Heart right ventricle (tissue), 16 donors: ENCODE measurements around the gene MAFG. TPM values are rescaled to one million over a fixed set of nuclear protein-coding genes. Genes with fewer than 3 reads are reported as not detected.

Experiments used
- ATAC-seq, 8 donors: fragments of 200-7000 bp; cut with Tn5 transposase; one replicate each; pipeline ENCODE4 v1.9.1; 2020; ENCODE audit warnings: mild to moderate bottlenecking in 8 of 8, moderate library complexity in 8 of 8, moderate number of reproducible peaks in 1 of 8
- DNase-seq, 2 donors: peaks; one replicate each; pipeline ENCODE4 v3.0.0-alpha.2; 2020
- H3K27ac ChIP-seq, 10 donors: fragments of 200-600 bp; sonication (generic) in 2 of 10; one replicate each; pipeline versions ENCODE4 v1.5.0 to v1.8.0; 2020 to 2022; ENCODE audit warnings: mild to moderate bottlenecking in 3 of 10
- H3K27me3 ChIP-seq, 7 donors: fragments of 200-600 bp; one replicate each; pipeline ENCODE4 v1.8.0; 2021 to 2022; ENCODE audit warnings: mild to moderate bottlenecking in 2 of 7
- H3K36me3 ChIP-seq, 9 donors: fragments of 200-600 bp; sonication (generic) in 1 of 9; one replicate each; pipeline versions ENCODE4 v1.5.0 to v1.8.0; 2020 to 2022; ENCODE audit warnings: mild to moderate bottlenecking in 2 of 9
- H3K4me1 ChIP-seq, 9 donors: fragments of 200-600 bp; sonication (generic) in 1 of 9; one replicate each; pipeline versions ENCODE4 v1.5.0 to v1.8.0; 2020 to 2022; ENCODE audit warnings: mild to moderate bottlenecking in 4 of 9
- H3K4me3 ChIP-seq, 10 donors: fragments of 200-600 bp; sonication (generic) in 2 of 10; one replicate each; pipeline versions ENCODE4 v1.5.0 to v1.8.0; 2020 to 2022; ENCODE audit warnings: mild to moderate bottlenecking in 7 of 10, moderate library complexity in 2 of 10
- H3K9me3 ChIP-seq, 11 donors: fragments of 200-600 bp in 10 of 11; sonication (generic) in 2 of 11; one replicate each; pipeline versions ENCODE4 v1.5.0 to v1.8.0; 2013 to 2022; ENCODE audit warnings: mild to moderate bottlenecking in 2 of 11, control low read depth in 1 of 11, moderate library complexity in 1 of 11
- WGBS, 2 donors: extraction: QIAGEN DNeasy Blood & Tissue Kit; methylation state at CpG; one replicate each; pipeline ENCODE4 v1.1.7; 2013; ENCODE audit warnings: inconsistent platforms in 1 of 2; 5-methylcytosine and 5-hydroxymethylcytosine counted together
- intact Hi-C, 10 donors: fragments of 100-400 bp; cut with DNase I; formaldehyde crosslinking; loops; one replicate each; pipeline versions ENCODE4 v1.11.1 to v1.14.2; 2022
- polyA plus RNA-seq, 2 donors: library from polyadenylated mRNA; stranded (reverse); fragments of 200-250 nt; gene quantifications; one replicate each; pipeline ENCODE4 v1.2.3, GENCODE V29; 2013
- total RNA-seq, 10 donors: library from RNA; stranded (reverse); fragmentation: NEBNext Ultra II Directional in 3 of 10; extraction: Animal tissue kit (Norgen Biotek cat#: 25700) in 3 of 10; gene quantifications; one replicate each; pipeline versions ENCODE4 v1.2.1 to v1.2.4, GENCODE V29; 2021 to 2023
- TF ChIP-seq, protein P1 (sequence below), 9 donors: fragments of 200-600 bp; sonication (generic) in 2 of 9; IDR thresholded peaks; one replicate each; pipeline versions ENCODE4 v1.5.0 to v1.8.0; 2021 to 2022; ENCODE audit warnings: antibody characterized with exemption in 9 of 9, mild to moderate bottlenecking in 5 of 9, moderate library complexity in 1 of 9
- donor health status: Arrhythmogenic right ventricular cardiomyopathy.
- donor health status: ischemic (EF 13 %, LVEDD 7.1; RV severe dilation, severe dysfunction).
- donor health status: healthy with polysubstance abuse.
- donor health status: DM: no; HTN: yes; CAD: no.
- donor health status: DM: no; HTN: no; CAD: no.
- donor health status: ischemic (EF 25% LVEDD 6.9; RV normal size, moderate dysfunction).
- donor health status: ischemic (EF 25% LVEDD 5.7; RV mildly dilated, moderate dysfunction).
- donor health status: healthy.
- donor health status: DM: yes; HTN: yes; CAD: no.
- donor health status: Ischemic cardiomyopathy.
- donor health status: ischemic (EF 35%, LVEDD 5.7; RV mildly dilated, moderate dysfunction).
- donor health status: nonischemic (EF 11% LVEDD 7.7; RV severe dilation, severe dysfunction).
- donor health status: DM: yes; HTN: yes; CAD: no.
- donor health status: PGD.
- donor health status: ischemic (EF 29% LVEDD 5.4; RV normal size, mild dysfunction).
- donor health status: nonischemic (EF 23%, LVEDD 6.1; RV moderate dilation, normal function).

The MAFG gene
- total and polyA plus RNA-seq, 12 donors, result 10.5 to 30.9 (median 15.7) TPM

GRCh38 chr17:81968850-81969812 is 41.6 kb upstream of the MAFG start:
- intact Hi-C loops, result loop anchor here in 3 of 10 donors (5.0 to 10.0 kb wide), 2 partner anchors 38 to 186 kb away; no protein-coding TSS in a partner anchor
- Histone ChIP-seq H3K27ac (no peak overlapping the region), H3K4me3 (no peak overlapping the region), H3K4me1 (peaks cover 3 to 28% (median 19%) of the 10 kb centered on the region in 9 donors), H3K36me3 (no peaks in the 10 kb centered on the region), H3K27me3 (peaks cover 0 to 69% (median 25%) of the 10 kb centered on the region in 7 donors), H3K9me3 (peaks cover 0 to 10% (median 0%) of the 10 kb centered on the region in 11 donors)
- TF ChIP-seq, protein P1, sequence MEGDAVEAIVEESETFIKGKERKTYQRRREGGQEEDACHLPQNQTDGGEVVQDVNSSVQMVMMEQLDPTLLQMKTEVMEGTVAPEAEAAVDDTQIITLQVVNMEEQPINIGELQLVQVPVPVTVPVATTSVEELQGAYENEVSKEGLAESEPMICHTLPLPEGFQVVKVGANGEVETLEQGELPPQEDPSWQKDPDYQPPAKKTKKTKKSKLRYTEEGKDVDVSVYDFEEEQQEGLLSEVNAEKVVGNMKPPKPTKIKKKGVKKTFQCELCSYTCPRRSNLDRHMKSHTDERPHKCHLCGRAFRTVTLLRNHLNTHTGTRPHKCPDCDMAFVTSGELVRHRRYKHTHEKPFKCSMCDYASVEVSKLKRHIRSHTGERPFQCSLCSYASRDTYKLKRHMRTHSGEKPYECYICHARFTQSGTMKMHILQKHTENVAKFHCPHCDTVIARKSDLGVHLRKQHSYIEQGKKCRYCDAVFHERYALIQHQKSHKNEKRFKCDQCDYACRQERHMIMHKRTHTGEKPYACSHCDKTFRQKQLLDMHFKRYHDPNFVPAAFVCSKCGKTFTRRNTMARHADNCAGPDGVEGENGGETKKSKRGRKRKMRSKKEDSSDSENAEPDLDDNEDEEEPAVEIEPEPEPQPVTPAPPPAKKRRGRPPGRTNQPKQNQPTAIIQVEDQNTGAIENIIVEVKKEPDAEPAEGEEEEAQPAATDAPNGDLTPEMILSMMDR (IDR thresholded peaks at IDR 0.05), result no peak
- ATAC-seq (no peak), DNase-seq (no peak)
- WGBS, 2 donors, result 89% methylated on average over 12 of the region's 12 CpGs

GRCh38 chr17:81968396-81968745 is 40.8 kb upstream of the MAFG start:
- intact Hi-C loops, result loop anchor here in 3 of 10 donors (5.0 to 10.0 kb wide), 2 partner anchors 39 to 186 kb away; no protein-coding TSS in a partner anchor
- ATAC-seq (no peak), DNase-seq (no peak)
- WGBS, 2 donors, result 79 to 82% methylated on average over 7 of the region's 7 CpGs
- TF ChIP-seq, protein P1 (IDR thresholded peaks at IDR 0.05), result no peak
- peaks cover 0 to 77% (median 32%) of the 10 kb centered on the region in 7 donors for H3K27me3 ChIP-seq
- peaks cover 0 to 4% (median 0%) of the 10 kb centered on the region in 11 donors for H3K9me3 ChIP-seq
- H3K27ac ChIP-seq, result no peak overlapping the region
- peak overlapping the region in 7 of 10 donors; percentile 3 to 29 (median 21) for H3K4me3 ChIP-seq
- peaks cover 3 to 28% (median 19%) of the 10 kb centered on the region in 9 donors for H3K4me1 ChIP-seq
- H3K36me3 ChIP-seq, result no peaks in the 10 kb centered on the region

DNA sequence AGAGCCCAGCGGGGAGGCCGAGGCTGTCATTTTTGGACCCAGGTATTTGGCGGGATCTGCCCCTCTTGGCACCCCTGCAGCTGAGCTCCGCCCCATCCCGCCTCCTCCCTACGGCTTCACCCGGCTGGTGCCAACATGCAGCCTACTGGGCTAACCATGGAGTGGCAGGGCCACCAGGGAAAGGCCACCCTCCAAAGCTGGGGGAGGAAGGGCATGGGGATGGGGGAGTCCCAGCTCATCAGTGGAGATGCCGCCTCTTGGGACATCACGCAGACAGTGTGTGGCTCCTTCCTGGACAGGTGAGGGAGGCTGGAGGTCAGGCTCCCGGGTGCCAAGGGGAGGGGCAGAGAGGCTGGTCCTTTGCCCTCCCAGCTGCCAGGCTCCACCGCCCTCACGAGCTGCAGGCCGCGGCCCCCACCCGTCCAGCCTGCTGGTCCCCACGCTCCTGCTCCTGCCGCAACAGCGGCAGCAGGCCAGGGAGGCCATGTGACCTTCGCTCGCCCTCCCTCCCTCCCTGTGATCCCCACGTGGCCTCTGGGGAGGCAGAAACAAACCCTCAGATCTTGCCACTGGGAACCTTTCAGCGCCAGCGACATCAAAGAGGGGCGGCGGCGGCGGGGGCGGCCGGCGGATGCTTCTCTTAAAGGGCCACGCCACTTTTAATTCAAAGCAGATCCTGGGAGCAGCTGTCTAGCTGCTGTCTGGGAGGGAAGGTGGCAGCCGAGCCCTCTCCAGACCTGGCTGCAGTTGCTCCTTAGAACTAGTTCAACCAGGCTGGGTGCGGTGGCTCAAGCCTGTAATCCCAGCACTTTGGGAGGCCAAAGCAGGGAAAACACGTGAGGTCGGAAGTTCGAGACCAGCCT is 40.2 kb upstream of the MAFG start:
- Histone ChIP-seq H3K4me1 (peaks cover 3 to 28% (median 19%) of the 10 kb centered on the region in 9 donors), H3K27me3 (peaks cover 0 to 83% (median 38%) of the 10 kb centered on the region in 7 donors), H3K9me3 (no peaks in the 10 kb centered on the region), H3K27ac (peak overlapping the region in 2 of 10 donors; percentile 36 to 46), H3K36me3 (no peaks in the 10 kb centered on the region), H3K4me3 (peak overlapping the region in 8 of 10 donors; percentile 3 to 29 (median 20))
- 12 to 15% methylated on average over 36 of the region's 36 CpGs for WGBS, 2 donors
- ATAC-seq (peak; percentile 84 to 95 (median 89)), DNase-seq (peak; percentile 79)
- TF ChIP-seq, protein P1 (IDR thresholded peaks at IDR 0.05), result no peak
- intact Hi-C loops, result loop anchor here in 4 of 10 donors (2.0 to 10.0 kb wide), 3 partner anchors 40 to 187 kb away; no protein-coding TSS in a partner anchor

- WGBS, 2 donors, result 28 to 32% methylated on average over 5 of the region's 5 CpGs
- Histone ChIP-seq H3K9me3 (no peaks in the 10 kb centered on the region), H3K27me3 (peaks cover 0 to 84% (median 44%) of the 10 kb centered on the region in 7 donors), H3K36me3 (no peaks in the 10 kb centered on the region), H3K4me1 (peaks cover 3 to 29% (median 19%) of the 10 kb centered on the region in 9 donors), H3K27ac (peak overlapping the region in 2 of 10 donors; percentile 36 to 46), H3K4me3 (no peak overlapping the region)
- intact Hi-C loops, result loop anchor here in 4 of 10 donors (2.0 to 10.0 kb wide), 3 partner anchors 40 to 188 kb away; no protein-coding TSS in a partner anchor
- no peak for DNase-seq
- TF ChIP-seq, protein P1 (IDR thresholded peaks at IDR 0.05), result no peak
- ATAC-seq, result peak in 6 of 8 donors; percentile 1 to 29 (median 7)
These were observed 39.7 kb upstream of the MAFG start for GRCh38 chr17:81967244-81967532.
